ENCODE results near the gene RIN3. TPM values are rescaled to one million over a fixed set of nuclear protein-coding genes. Genes with fewer than 3 reads are reported as not detected.
"Not testable (repeated sequence)": the region's sequence is repeated elsewhere in the genome, so short reads cannot be mapped to it uniquely, and the experiment has no call there.

The RIN3 gene
- total RNA-seq, 1 donor from 2014 or later = 0.22 TPM

DNA sequence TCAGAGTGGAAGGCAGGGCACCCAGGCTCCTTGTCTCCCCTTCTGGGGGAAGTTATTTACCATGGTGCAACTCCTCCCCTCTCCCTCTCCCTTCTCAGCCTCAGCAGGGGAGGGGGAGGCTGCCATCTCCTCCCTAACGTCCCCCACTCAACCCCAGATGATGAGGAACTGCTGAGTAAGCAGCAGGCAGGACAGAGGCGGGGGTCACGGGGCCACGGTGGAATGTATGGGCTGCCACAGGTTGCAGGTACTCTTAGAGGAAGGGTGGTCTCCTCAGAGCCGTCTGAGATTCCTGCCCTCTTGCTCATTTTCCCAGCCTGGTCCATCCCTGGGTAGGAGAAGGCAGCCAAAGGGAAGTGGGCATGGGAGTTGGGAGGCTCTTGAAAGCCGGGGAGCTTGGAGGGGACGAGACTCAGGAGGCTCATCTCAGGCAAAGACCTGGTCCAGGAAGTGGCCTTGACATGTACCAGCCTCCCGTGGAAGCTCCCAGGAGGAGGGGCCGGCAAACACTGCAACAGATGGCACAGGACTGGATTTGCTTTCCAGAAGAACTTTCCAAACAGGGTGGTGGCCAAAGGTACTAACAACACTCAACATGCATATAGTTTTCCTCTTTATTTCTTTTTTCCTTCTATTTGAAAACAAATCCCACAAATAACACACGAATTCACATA, 19.0 kb downstream of the RIN3 start:
- no peak for DNase-seq (ENCODE audit: low spot score)
- no peaks in the 10 kb centered on the region for H4K20me1 ChIP-seq (ENCODE audit: low read depth)
- no peaks in the 10 kb centered on the region for H3K27me3 ChIP-seq
- H3K4me1 ChIP-seq = no peaks in the 10 kb centered on the region
- TF ChIP-seq EZH2phosphoT487 (IDR thresholded peaks at IDR 0.05) (no peak), EZH2 (IDR thresholded peaks at IDR 0.05) (no peak)
- TF ChIP-seq, protein P1, sequence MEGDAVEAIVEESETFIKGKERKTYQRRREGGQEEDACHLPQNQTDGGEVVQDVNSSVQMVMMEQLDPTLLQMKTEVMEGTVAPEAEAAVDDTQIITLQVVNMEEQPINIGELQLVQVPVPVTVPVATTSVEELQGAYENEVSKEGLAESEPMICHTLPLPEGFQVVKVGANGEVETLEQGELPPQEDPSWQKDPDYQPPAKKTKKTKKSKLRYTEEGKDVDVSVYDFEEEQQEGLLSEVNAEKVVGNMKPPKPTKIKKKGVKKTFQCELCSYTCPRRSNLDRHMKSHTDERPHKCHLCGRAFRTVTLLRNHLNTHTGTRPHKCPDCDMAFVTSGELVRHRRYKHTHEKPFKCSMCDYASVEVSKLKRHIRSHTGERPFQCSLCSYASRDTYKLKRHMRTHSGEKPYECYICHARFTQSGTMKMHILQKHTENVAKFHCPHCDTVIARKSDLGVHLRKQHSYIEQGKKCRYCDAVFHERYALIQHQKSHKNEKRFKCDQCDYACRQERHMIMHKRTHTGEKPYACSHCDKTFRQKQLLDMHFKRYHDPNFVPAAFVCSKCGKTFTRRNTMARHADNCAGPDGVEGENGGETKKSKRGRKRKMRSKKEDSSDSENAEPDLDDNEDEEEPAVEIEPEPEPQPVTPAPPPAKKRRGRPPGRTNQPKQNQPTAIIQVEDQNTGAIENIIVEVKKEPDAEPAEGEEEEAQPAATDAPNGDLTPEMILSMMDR (IDR thresholded peaks at IDR 0.05) = no peak
- no peak overlapping the region for H3K4me3 Mint-ChIP-seq
- H3K79me2 ChIP-seq (ENCODE audit: low read depth) = no peaks in the 10 kb centered on the region
- H3K9me3 Mint-ChIP-seq = no peaks in the 10 kb centered on the region
- H3K4me3 ChIP-seq = no peak overlapping the region
- H3K27ac Mint-ChIP-seq = no peak overlapping the region
- H3K9me3 ChIP-seq (ENCODE audit: low read depth) = no peaks in the 10 kb centered on the region
- H3K36me3 Mint-ChIP-seq = no peaks in the 10 kb centered on the region
- no peak overlapping the region for H2AFZ ChIP-seq (replicated peaks)
- no peak overlapping the region for H3K4me2 ChIP-seq
- H3K27ac ChIP-seq = no peak overlapping the region
- no peaks in the 10 kb centered on the region for H3K27me3 Mint-ChIP-seq (ENCODE audit: insufficient read depth, low read depth)
- no peaks in the 10 kb centered on the region for H3K36me3 ChIP-seq
- no peak overlapping the region for H3K9ac ChIP-seq
- H3K4me1 Mint-ChIP-seq = peaks cover 8% of the 10 kb centered on the region
- no peaks in the 10 kb centered on the region for H3F3A ChIP-seq (ENCODE audit: low read depth)

DNA sequence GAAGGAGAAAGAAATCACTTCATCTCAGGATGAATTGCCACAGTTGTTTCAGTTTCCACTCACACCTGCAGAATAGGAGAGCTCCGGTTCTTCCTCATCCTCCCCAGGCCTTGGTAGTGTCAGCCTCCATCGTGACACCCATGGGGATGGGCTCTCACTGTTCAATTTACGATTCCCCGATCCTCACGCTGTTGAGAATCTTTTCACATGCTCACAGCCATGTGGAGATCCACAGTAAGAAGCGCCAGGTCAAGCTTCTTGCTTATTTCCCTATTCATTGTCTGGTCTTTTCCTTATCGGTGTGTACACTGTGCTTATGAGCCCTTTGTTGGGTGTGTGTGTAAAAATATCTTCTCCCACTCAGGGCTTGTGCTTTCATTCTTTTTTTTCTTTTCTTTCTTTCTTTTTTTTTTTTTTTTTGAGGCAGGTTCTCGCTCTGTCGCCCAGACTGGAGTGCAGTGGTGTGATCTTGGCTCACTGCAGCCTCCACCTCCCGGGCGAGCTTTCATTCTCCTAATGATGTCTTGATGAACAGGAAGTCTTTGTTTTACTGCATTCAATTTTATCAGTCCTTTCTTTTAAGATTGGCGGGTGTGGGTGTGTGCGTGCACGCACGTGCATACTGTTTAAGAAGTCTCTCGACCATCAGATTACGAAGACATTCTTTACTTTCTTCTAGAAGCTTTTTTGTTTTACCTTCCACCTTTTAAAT, 21.5 kb downstream of the RIN3 start:
- Histone ChIP-seq H4K20me1 (ENCODE audit: low read depth) (no peaks in the 10 kb centered on the region), H3K27me3 (no peaks in the 10 kb centered on the region), H3K9ac (no peak overlapping the region), H2AFZ (replicated peaks) (no peak overlapping the region), H3K4me2 (no peak overlapping the region), H3K36me3 (no peaks in the 10 kb centered on the region), H3K4me3 (no peak overlapping the region), H3K4me1 (peaks cover 8% of the 10 kb centered on the region), H3K79me2 (ENCODE audit: low read depth) (no peaks in the 10 kb centered on the region), H3F3A (ENCODE audit: low read depth) (no peaks in the 10 kb centered on the region), H3K27ac (no peak overlapping the region), H3K9me3 (ENCODE audit: low read depth) (no peaks in the 10 kb centered on the region)
- Mint-ChIP-seq H3K36me3 (no peaks in the 10 kb centered on the region), H3K4me3 (no peak overlapping the region), H3K9me3 (no peaks in the 10 kb centered on the region), H3K27me3 (ENCODE audit: insufficient read depth, low read depth) (peaks cover 4% of the 10 kb centered on the region), H3K4me1 (peaks cover 12% of the 10 kb centered on the region), H3K27ac (no peak overlapping the region)
- no peak for DNase-seq (ENCODE audit: low spot score)
- no peak for TF ChIP-seq EZH2phosphoT487 (IDR thresholded peaks at IDR 0.05)
- TF ChIP-seq, protein P1 (IDR thresholded peaks at IDR 0.05) = no peak
- TF ChIP-seq EZH2 (IDR thresholded peaks at IDR 0.05) = no peak

DNA sequence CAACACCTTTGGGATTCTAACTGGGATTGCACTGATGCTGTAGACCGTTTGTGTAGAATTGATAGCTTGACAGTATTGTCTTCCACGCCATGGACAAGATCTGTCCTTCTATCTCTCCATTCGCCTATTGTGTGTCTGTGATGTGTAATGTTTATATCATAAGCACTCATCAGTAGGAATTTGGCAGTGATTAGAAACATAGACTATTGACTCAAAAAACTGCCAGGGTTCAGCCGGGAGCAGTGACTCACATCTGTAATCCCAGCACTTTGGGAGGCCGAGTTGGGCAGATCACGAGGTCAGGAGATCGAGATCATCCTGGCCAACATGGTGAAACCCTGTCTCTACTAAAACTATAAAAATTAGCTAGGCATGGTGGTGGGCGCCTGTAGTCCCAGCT, 22.6 kb downstream of the RIN3 start:
- H4K20me1 ChIP-seq (ENCODE audit: low read depth); H3K27me3 Mint-ChIP-seq (ENCODE audit: insufficient read depth, low read depth); H3K79me2 ChIP-seq (ENCODE audit: low read depth); H3K4me3 Mint-ChIP-seq; H3K9me3 Mint-ChIP-seq; H3K4me2 ChIP-seq; H3K4me1 ChIP-seq; H3K9ac ChIP-seq; H3K27me3 ChIP-seq; H3K36me3 Mint-ChIP-seq; H3K9me3 ChIP-seq (ENCODE audit: low read depth); H3K27ac ChIP-seq; H3K4me3 ChIP-seq; H3K27ac Mint-ChIP-seq; H3K36me3 ChIP-seq; H2AFZ ChIP-seq (replicated peaks); DNase-seq (ENCODE audit: low spot score); H3F3A ChIP-seq (ENCODE audit: low read depth): not testable (repeated sequence)
- peaks cover 12% of the 10 kb centered on the region for H3K4me1 Mint-ChIP-seq

DNA sequence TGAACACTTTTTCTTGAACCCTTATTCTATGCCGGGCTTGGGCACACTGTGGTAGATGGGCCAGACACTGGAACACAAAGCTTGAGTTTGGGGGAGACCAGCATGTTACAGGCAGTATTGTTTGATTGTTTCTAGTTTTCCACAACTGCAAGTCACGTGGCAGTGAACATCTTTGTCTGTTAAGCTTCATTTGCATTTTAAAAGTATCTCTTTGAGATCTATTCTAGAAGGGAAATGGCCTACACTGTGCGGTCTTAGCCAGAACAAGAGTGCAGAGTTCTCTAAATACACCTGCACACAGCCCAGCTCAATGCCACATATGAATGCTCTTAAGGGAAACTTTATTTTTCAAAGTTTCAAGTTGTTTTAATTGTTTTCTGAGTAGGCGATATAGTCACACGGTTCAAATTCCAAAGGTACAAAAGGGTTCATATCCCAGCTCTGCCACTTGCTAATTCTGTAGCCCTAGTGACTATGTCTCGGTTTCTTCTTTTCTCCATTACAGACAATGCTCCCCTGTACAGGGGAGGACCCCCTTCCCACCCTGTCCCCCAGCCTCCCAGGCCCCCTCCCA, 24.9 kb downstream of the RIN3 start:
- no peaks in the 10 kb centered on the region for H3K9me3 Mint-ChIP-seq

More for the DNA sequence above, 24.9 kb downstream of the RIN3 start:
- Histone ChIP-seq H3K36me3 (no peaks in the 10 kb centered on the region), H3K27ac (no peak overlapping the region), H3K4me3 (no peak overlapping the region), H3K4me1 (peaks cover 8% of the 10 kb centered on the region), H3F3A (ENCODE audit: low read depth) (no peaks in the 10 kb centered on the region), H2AFZ (replicated peaks) (no peak overlapping the region), H3K79me2 (ENCODE audit: low read depth) (no peaks in the 10 kb centered on the region), H3K27me3 (no peaks in the 10 kb centered on the region), H4K20me1 (ENCODE audit: low read depth) (no peaks in the 10 kb centered on the region), H3K9me3 (ENCODE audit: low read depth) (no peaks in the 10 kb centered on the region), H3K9ac (no peak overlapping the region), H3K4me2 (no peak overlapping the region)
- H3K27me3 Mint-ChIP-seq (ENCODE audit: insufficient read depth, low read depth) = peaks cover 4% of the 10 kb centered on the region
- H3K4me3 Mint-ChIP-seq = no peak overlapping the region
- peak overlapping the region; percentile 71 for H3K27ac Mint-ChIP-seq
- no peaks in the 10 kb centered on the region for H3K36me3 Mint-ChIP-seq
- TF ChIP-seq EZH2 (IDR thresholded peaks at IDR 0.05) = no peak
- TF ChIP-seq, protein P1 (IDR thresholded peaks at IDR 0.05) = no peak
- no peak for TF ChIP-seq EZH2phosphoT487 (IDR thresholded peaks at IDR 0.05)
- DNase-seq (ENCODE audit: low spot score) = no peak
- peaks cover 16% of the 10 kb centered on the region for H3K4me1 Mint-ChIP-seq

Measured in neural progenitor cell (in vitro differentiated cells).